Measurements from ENCODE around the gene NNAT.

The NNAT gene

GRCh38 chr20:37502654-37503053, 18.4 kb upstream of the NNAT start:
- DNase-seq (ENCODE audit: low read depth in 2 of 2), result no peak

- DNase-seq (ENCODE audit: low read depth in 2 of 2), result no peak
Observed at GRCh38 chr20:37503256-37503927, 17.7 kb upstream of the NNAT start.

DNA sequence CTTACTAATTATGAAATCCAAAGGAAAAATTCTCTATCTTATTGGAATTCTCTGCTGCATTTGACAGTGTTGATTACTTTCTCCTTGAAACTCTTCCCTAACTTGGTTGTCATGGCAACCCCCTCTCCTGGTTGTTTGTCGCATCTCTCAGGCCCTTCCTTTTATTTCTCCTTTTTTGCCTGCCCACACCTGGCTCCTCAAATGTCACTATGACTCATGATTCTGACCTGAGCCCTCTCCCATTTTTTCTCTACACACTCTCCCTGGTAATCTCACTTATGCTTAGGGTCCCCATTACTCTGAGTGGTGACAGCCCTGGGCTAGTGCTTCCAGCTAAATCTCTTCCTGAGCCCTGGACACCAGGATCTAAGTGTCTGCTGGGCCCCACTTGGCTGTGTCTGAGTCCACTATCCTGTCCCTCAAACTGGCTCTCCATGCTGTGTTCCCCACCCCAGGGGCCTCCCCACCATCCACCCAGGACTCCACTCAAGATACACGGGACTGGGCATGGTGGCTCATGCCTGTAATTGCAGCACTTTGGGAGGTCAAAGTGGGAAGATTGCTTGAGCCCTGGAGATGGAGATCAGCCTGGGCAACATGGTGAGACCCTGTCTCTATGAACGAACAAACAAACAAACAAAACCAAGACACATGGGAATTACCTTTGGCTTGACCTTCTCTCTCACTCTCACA, 16.5 kb upstream of the NNAT start:
- no peak for DNase-seq (ENCODE audit: low read depth in 2 of 2)

GRCh38 chr20:37505263-37506151, 15.5 kb upstream of the NNAT start:
- no peak for DNase-seq (ENCODE audit: low read depth in 2 of 2)

DNA sequence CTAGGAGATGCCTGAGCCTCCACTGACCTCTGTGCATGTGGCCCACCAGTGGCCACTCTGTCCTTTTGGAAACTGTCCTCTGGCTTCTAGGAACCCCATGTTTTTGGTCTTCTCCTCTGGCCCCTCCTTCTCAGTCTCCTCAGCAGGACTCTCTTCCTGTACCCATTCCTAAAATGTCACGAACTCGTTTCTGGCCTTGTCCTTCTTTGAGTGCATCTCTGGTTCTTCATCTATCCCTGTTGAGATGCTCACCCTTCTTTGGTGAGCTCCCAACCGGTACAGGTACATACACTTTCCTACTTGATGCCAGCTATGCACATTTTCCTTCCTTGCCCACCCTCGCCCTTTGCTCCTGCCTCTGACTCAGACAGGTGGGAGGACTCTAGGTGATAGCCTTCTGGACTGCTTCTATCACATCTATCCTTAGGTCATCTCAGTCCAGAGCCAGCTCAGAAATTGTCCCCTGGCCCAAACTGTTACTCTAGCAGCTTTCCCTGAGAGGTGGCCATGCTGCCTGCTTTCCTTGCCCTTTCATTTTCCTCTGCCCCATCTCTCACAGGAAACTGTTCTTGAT, 14.8 kb upstream of the NNAT start:
- DNase-seq (ENCODE audit: low read depth in 2 of 2), result no peak

GRCh38 chr20:37510226-37510625, 10.8 kb upstream of the NNAT start:
- no peak for DNase-seq (ENCODE audit: low read depth in 2 of 2)

GRCh38 chr20:37511610-37512275, 9.3 kb upstream of the NNAT start:
- no peak for DNase-seq (ENCODE audit: low read depth in 2 of 2)

GRCh38 chr20:37513779-37514359, 7.2 kb upstream of the NNAT start:
- DNase-seq (ENCODE audit: low read depth in 2 of 2), result no peak

DNA sequence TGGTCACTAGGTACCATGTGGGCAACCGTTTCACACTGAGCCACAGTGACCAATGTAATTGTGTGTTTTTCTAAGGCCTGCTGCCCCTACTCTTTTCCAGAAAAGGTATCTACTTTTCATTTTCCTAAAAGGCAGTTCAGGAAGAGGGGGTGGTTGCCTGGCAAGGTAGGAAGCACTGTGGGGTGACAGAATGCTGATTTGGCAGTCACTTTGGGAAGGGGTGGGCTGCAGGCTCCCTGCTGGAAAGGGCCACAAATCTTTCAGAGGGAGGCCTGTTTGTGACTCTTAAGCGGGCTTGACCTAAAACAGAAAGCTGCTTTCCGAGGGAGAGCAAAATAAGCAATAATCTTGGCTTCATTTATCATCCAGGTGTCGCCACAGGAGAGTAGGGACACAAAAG, 5.2 kb upstream of the NNAT start:
- no peak for DNase-seq (ENCODE audit: low read depth in 2 of 2)

DNA sequence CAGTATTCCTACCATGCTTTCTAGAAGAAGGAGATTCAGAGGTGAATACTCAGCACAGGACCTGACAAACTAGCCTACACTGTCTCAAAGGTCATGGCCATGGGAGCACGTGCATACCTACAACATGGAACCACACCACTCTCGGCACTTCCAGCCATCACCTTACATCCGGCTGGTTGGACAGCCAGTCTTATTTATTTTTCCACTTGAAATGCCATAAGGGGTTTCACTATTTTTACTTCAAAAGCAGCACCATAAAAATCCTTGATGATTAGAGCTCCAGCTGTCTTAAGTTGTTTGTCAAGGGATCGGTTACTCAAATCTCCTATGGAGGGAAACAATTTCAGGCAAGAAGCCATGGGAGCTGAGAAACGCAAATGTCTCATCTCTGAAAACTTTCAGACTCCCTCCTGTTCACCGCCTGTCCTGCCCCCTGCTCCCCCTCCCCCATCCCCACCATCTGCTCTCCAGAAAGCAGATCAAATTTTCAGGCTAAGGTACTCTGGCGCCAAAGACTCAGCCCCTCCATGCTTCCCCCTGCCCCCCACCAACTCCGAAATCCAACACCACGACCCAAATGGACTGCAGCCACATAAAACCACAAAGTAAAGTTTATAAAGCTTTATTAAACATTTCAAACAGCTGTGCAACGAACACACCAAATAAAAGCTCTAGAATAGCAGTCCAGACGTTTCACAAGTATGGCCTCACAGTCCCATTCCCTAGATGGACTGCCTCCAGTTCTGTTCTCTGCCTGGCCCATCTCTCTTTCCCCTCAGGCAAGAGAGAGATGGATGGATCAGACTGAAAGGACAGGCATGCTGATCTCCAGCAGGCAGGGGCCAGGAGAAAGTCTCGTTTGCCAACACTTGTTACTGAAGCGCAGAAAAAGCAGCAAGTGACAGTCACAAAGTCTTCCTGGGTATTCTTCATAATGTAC, 4.0 kb upstream of the NNAT start:
- DNase-seq (ENCODE audit: low read depth in 2 of 2), result no peak

GRCh38 chr20:37518059-37518458, 3.0 kb upstream of the NNAT start:
- DNase-seq (ENCODE audit: low read depth in 2 of 2), result no peak

DNA sequence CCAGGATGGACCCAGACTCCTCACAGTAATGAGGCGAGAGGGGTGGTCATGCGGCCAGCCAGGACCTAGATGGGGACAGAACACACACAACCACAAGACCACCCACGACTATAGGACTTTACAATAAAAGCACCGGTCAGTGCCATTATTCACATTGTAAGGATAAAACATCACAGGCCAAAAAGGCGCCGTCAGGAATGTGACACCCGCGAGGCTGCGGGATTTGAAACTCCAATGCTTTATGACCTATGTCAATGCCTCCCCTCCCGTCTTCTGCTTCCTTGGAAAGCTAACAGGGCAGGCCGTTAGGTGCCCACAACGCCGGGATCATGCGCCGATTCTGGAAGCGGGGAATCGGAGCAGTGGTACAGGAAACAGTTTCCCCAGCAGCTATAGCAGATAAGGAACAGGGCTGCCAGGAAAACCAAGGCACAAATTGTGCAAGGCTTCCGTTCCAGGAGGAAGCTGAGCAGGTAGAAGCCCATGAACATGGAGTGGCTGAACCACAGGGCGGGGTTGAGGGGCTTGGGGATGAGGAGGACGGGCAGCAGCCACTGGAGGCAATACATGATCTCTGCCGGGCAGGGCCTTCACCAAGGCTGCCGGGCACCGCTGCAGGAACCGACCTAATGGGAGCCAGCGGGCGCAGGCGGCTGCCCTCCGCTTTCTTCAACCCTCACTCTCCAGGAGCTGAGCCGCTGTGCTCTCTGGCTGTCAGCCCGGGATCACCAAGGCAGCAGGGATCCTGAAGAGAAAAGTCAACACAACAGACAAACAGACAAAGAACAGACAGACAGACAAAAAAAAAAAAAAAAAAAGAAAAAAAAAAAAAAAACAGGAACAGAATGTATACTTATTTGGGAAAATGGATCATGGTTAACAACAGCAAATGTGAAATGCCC, 2.2 kb upstream of the NNAT start:
- no peak for DNase-seq (ENCODE audit: low read depth in 2 of 2)

GRCh38 chr20:37519508-37520418, 1.3 kb upstream of the NNAT start:
- DNase-seq (ENCODE audit: low read depth in 2 of 2), result no peak

DNA sequence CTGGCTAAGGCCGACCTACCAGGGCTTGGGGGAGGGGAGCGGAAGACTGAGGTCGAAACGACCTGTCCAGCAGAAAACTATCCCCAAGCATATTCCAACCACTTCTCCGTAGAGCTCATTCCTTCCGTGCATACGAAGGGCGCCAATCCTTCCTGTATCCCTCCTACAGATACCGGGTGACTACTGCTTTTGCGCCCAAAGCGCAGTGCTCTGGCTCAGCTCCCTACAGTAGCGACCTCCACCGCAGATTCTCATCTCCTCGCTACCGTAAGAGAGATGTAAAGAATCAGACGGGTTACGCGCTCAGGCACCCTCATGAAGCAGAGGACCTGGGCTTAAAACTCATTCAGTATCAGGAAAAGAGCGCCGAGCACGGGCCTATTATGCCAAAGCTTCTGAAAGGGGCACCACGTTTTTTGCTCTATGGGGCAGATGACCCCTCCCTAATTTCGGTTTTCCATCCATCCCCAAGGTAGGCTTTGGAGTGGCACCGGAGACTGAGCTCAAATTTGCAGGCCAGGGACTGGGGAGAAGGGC, 563 bp upstream of the NNAT start:
- no peak for DNase-seq (ENCODE audit: low read depth in 2 of 2)

DNA sequence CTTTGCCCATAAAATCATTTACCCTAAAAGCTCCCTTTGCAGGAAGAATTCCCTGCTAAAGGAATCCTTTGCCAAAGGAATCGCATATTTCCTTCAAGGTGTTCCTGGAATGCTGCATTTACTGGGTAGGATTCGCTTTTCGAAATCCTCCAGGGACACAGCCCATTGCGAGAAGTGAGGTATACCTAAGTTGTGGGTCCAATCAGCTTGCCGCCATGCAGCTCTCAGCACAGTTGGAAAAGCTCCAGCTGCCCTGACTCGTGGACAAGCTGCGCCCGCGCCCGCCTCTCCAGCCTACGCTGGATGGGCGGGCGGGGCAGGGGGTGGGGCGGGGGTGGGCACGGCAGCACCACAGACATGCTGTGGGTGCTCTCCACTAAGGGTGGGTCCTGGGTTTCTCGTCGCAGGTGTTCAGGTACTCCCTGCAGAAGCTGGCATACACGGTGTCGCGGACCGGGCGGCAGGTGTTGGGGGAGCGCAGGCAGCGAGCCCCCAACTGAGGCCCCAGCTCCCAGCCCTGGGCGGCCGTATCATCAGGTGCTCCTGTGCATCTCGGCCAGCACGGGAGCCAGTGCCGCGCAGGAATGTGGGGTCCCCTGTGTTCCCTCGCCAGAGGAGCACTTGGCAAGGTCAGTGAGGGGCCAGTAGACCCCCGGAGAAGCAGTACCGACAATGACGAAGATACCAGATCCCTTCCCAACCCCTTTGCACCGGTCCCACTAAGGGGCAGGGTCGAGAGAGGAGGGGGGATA, 1.4 kb downstream of the NNAT start:
- no peak for DNase-seq (ENCODE audit: low read depth in 2 of 2)

DNA sequence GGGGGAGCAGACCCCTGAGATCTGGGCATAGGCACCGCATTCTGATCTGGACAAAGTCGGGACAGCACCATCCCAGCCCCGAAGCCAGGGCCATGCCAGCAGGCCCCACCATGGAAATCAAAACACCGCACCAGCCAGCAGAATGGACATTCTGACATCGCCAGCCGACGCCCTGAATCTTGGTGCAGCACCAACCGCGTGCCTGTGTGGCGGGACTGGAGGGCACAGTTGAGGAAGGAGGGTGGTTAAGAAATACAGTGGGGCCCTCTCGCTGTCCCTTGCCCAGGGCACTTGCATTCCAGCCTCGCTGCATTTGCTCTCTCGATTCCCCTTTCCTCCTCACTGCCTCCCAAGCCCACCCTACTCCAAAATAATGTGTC, 2.0 kb downstream of the NNAT start:
- no peak for DNase-seq (ENCODE audit: low read depth in 2 of 2)
